Measurements from ENCODE around the gene IL22RA2. TPM values are rescaled to one million over a fixed set of nuclear protein-coding genes. Genes with fewer than 3 reads are reported as not detected.

Gene IL22RA2
- total RNA-seq, 6 experiments from 2014 or later, result not detected

DNA sequence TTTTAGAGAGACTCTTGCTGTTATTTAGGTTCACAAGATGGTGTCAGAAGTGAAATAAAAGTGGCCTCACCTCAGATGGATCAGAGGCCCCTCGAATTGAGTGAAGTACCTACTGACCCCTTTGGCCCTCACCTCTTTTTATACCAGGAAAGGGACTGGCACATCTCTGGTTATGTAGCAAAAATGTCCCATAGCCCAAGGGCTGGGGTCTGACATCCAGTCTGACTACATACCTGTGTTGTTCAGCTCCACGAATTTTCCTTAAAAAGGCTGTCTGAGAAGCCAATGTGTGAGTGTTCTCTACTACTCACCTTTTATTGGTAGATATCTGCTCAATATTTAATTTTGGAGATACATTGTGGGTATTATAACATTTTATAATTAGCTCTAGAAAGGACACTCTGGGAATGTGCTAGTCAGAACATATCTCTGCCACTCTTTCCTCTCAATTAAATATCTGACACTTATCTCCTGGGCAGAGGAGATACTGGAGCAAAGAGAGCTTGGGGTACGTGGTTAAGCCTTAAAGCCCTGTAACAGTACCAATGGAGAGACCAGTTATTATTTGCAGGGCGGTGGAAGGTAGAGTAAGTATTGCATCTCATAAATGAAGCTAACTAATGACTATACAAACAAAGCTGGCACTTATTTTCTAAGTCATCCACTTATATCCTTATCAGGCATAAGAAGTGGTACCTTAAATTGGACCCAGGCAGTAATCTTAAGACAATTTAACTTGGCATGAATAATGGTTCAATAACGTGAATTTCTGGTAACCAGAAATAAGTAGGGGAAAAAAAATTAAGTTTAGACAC lies 20.0 kb upstream of the IL22RA2 start:
- Mint-ChIP-seq H3K27me3 (ENCODE audit: insufficient read depth) (no peaks in the 10 kb centered on the region; the same call in 1 of the 2 replicates), H3K27ac (no peak overlapping the region), H3K4me1 (ENCODE audit: low read depth) (no peaks in the 10 kb centered on the region), H3K4me3 (no peak overlapping the region), H3K9me3 (peaks cover 6% of the 10 kb centered on the region; the same call in 1 of the 2 replicates), H3K36me3 (ENCODE audit: low read depth) (peaks cover 8% of the 10 kb centered on the region)
- TF ChIP-seq CTCF (IDR thresholded peaks at IDR 0.05), result no peak
- no peak for DNase-seq

GRCh38 chr6:137192821-137193220 lies 19.4 kb upstream of the IL22RA2 start:
- Mint-ChIP-seq H3K27ac (no peak overlapping the region), H3K36me3 (ENCODE audit: low read depth) (peaks cover 2% of the 10 kb centered on the region; the same call in 1 of the 2 replicates), H3K4me3 (no peak overlapping the region), H3K9me3 (peaks cover 9% of the 10 kb centered on the region; the same call in 1 of the 2 replicates), H3K27me3 (ENCODE audit: insufficient read depth) (no peaks in the 10 kb centered on the region; the same call in 1 of the 2 replicates), H3K4me1 (ENCODE audit: low read depth) (no peaks in the 10 kb centered on the region)
- no peak for DNase-seq
- TF ChIP-seq CTCF (IDR thresholded peaks at IDR 0.05), result no peak

DNA sequence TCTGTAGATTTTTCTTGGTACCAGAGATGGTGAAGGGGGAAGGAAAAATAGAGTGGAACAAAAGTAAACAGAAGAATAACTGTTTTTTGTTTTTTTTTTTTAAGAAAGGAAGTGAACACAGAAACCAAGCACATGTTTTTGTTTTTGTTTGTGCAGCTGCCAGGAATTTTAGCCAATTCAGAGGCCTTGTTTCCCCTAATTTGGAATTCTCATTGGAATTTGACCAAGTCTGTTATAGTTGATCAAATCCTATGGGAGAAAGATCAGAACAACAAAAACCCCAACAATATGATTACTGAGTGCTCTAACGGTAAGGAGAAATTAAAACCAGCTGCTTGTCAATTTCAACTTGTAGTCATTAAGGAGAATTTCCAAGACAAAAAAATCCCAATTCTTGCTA lies 18.2 kb upstream of the IL22RA2 start:
- no peak for TF ChIP-seq CTCF (IDR thresholded peaks at IDR 0.05)
- H3K27ac Mint-ChIP-seq, result no peak overlapping the region
- H3K27me3 Mint-ChIP-seq (ENCODE audit: insufficient read depth), result no peaks in the 10 kb centered on the region; the same call in 1 of the 2 replicates
- peaks cover 13% of the 10 kb centered on the region for H3K9me3 Mint-ChIP-seq
- no peaks in the 10 kb centered on the region; the same call in 1 of the 2 replicates for H3K36me3 Mint-ChIP-seq (ENCODE audit: low read depth)
- DNase-seq, result no peak
- H3K4me1 Mint-ChIP-seq (ENCODE audit: low read depth), result no peaks in the 10 kb centered on the region
- no peak overlapping the region for H3K4me3 Mint-ChIP-seq

DNA sequence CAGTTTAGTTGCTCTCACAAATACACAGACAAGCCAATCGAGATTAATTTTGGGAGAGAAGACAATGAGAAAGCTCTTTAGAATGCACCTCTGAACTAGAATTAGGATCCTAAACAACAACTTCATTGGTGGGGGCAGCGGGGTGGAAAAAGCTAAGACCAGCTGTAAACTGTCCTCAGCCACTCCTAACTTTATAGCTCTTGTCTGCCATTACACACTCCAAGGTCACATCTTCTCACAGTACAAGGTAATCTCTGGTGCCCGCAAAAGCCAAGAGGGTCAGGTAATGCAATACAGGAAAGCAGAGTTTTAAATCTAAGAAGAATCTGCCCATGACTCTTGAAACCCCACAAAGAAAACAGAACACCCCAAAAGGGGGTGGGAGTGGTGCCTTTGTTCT lies 17.8 kb upstream of the IL22RA2 start:
- TF ChIP-seq CTCF (IDR thresholded peaks at IDR 0.05), result no peak
- Mint-ChIP-seq H3K27me3 (ENCODE audit: insufficient read depth) (no peaks in the 10 kb centered on the region; the same call in 1 of the 2 replicates), H3K36me3 (ENCODE audit: low read depth) (no peaks in the 10 kb centered on the region; the same call in 1 of the 2 replicates), H3K9me3 (peaks cover 17% of the 10 kb centered on the region), H3K27ac (no peak overlapping the region), H3K4me1 (ENCODE audit: low read depth) (no peaks in the 10 kb centered on the region), H3K4me3 (no peak overlapping the region)
- DNase-seq, result no peak

- DNase-seq, result no peak
- Mint-ChIP-seq H3K27ac (no peak overlapping the region), H3K4me3 (no peak overlapping the region), H3K27me3 (ENCODE audit: insufficient read depth) (no peaks in the 10 kb centered on the region; the same call in 1 of the 2 replicates), H3K9me3 (peaks cover 22% of the 10 kb centered on the region), H3K4me1 (ENCODE audit: low read depth) (no peaks in the 10 kb centered on the region), H3K36me3 (ENCODE audit: low read depth) (no peaks in the 10 kb centered on the region)
- no peak for TF ChIP-seq CTCF (IDR thresholded peaks at IDR 0.05)
These were observed 17.2 kb upstream of the IL22RA2 start for GRCh38 chr6:137190583-137191094.
